HUES64 (cell line): ENCODE measurements around the gene FILIP1.
"Not testable (repeated sequence)": the region's sequence is repeated elsewhere in the genome, so short reads cannot be mapped to it uniquely, and the experiment has no call there.

Experiments
- H3K27ac ChIP-seq: 2 replicates; pipeline ENCODE4 v1.7.0; 2013; ENCODE audit warnings: low read depth, low read length, inconsistent platforms
- H3K27me3 ChIP-seq: 2 replicates; pipeline ENCODE4 v1.6.1; 2013; ENCODE audit warnings: mild to moderate bottlenecking, low read length; ENCODE audit not compliant: insufficient read depth
- H3K36me3 ChIP-seq: 2 replicates; pipeline ENCODE4 v1.6.1; 2013; ENCODE audit warnings: mild to moderate bottlenecking, low read length; ENCODE audit not compliant: insufficient read depth
- H3K4me1 ChIP-seq: 2 replicates; pipeline ENCODE4 v1.6.1; 2013; ENCODE audit warnings: mild to moderate bottlenecking, low read length, moderate library complexity; ENCODE audit not compliant: insufficient read depth
- H3K4me3 ChIP-seq: 2 replicates; pipeline ENCODE4 v1.5.1; 2013; ENCODE audit warnings: mild to moderate bottlenecking, low read length, moderate library complexity
- H3K9ac ChIP-seq: 2 replicates; pipeline ENCODE4 v1.6.1; 2013; ENCODE audit warnings: mild to moderate bottlenecking, low read depth, low read length
- H3K9me3 ChIP-seq: 2 replicates; pipeline ENCODE4 v1.6.1; 2013; ENCODE audit warnings: low read depth, low read length; ENCODE audit not compliant: insufficient read depth
- WGBS: fragments of 150-250, 120-280 bp; methylation state at CpG from one replicate; pipeline ENCODE4 v1.1.7; 2013; ENCODE audit warnings: missing lambda C conversion rate; 5-methylcytosine and 5-hydroxymethylcytosine counted together

The FILIP1 gene

DNA sequence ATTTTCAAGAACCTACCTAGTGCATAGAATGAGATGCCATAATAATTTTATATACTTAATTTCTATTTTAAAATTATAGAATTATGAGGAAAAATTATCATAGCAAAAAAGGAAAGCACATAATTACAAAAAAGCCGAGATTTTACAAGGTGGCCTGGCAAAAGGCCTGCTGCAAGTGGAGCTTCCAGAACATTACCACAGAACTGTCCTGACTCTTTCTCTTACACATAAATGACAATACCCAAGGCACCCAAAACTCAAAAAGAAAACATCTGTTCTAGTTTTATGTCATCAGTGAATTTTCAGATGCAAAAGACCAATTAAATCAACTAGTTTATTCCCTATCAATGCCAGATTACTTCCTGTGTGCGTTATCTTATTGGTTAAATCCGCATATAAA is 74.2 kb downstream of the FILIP1 start:
- no peaks in the 10 kb centered on the region for H3K36me3 ChIP-seq
- no peak overlapping the region for H3K27ac ChIP-seq
- H3K4me3 ChIP-seq, result no peak overlapping the region
- no peaks in the 10 kb centered on the region for H3K27me3 ChIP-seq
- 95% methylated on average over 3 of the region's 3 CpGs for WGBS
- H3K4me1 ChIP-seq, result 0 out of 2 replicates have a peak, but pooled peaks cover 6% of the 10 kb centered on the region
- H3K9me3 ChIP-seq, result no peaks in the 10 kb centered on the region
- no peak overlapping the region for H3K9ac ChIP-seq

DNA sequence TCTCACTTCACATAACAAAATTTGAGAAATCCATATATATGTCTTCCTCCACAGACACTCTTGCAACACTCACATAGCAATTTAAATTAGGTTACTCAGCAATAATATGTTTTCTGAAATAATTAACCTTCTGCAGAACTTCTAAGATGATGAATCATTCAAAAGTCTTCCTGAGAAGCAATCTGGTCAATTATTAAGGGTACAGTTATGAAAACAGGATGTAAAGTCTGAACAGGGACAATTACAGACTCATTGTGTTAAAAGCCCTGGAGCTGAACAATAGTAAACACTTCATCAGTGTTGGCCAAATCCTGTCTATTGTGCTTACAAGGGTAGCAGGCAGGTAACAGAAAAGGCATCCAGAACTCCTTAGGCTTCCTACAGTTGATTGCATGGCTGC is 75.4 kb downstream of the FILIP1 start:
- H3K4me1 ChIP-seq, result 0 out of 2 replicates have a peak, but pooled peaks cover 6% of the 10 kb centered on the region
- no peaks in the 10 kb centered on the region for H3K9me3 ChIP-seq
- H3K36me3 ChIP-seq, result no peaks in the 10 kb centered on the region
- H3K27ac ChIP-seq, result no peak overlapping the region
- no peak overlapping the region for H3K4me3 ChIP-seq
- no peaks in the 10 kb centered on the region for H3K27me3 ChIP-seq
- H3K9ac ChIP-seq, result no peak overlapping the region

DNA sequence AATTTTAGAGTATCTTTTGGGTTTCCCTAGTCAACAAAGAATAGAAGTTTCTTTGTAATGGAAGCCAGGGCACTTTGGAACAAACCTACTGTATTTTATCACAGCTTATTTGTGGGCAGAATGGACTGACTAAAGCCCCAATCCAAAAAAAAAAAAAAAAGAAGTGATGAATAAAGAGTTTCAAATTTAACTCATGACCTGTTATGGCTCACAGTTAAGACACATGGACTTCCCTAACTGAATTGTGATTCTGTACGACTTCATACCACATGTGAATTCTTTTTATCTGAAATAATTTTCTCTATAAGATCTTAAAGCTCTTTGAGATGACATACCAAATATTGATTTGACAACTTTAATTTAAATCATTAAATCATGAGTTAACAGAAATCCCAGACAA is 77.2 kb downstream of the FILIP1 start:
- 0 out of 2 replicates have a peak, but pooled peaks cover 6% of the 10 kb centered on the region for H3K4me1 ChIP-seq
- no peaks in the 10 kb centered on the region for H3K9me3 ChIP-seq
- H3K36me3 ChIP-seq, result no peaks in the 10 kb centered on the region
- no peak overlapping the region for H3K4me3 ChIP-seq
- WGBS, result no CpG with 5 or more reads among the region's 1 CpG
- no peak overlapping the region for H3K9ac ChIP-seq
- no peaks in the 10 kb centered on the region for H3K27me3 ChIP-seq
- no peak overlapping the region for H3K27ac ChIP-seq

DNA sequence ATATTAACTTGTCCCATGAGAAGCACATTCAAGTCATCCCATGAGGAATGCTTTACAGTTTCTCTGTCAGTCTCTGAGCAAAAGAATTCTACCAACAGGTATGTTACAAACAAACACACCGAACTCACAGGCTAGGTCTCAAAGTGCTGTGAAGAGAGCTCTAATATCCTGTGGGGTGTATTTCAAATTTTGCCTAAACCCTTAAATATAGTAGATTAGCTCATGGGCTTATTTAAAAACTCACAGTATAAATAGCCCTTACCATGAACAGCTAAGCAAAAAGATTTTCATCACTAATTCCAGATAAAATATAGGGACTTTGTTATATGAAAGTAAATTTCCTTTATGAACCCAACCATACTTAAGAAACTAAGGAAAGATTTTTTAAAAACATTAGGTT is 77.8 kb downstream of the FILIP1 start:
- H3K4me1 ChIP-seq, result 0 out of 2 replicates have a peak, but pooled peaks cover 6% of the 10 kb centered on the region
- H3K4me3 ChIP-seq, result no peak overlapping the region
- no peaks in the 10 kb centered on the region for H3K36me3 ChIP-seq
- no CpG with 5 or more reads among the region's 1 CpG for WGBS
- no peak overlapping the region for H3K9ac ChIP-seq
- no peak overlapping the region for H3K27ac ChIP-seq
- no peaks in the 10 kb centered on the region for H3K9me3 ChIP-seq
- no peaks in the 10 kb centered on the region for H3K27me3 ChIP-seq

DNA sequence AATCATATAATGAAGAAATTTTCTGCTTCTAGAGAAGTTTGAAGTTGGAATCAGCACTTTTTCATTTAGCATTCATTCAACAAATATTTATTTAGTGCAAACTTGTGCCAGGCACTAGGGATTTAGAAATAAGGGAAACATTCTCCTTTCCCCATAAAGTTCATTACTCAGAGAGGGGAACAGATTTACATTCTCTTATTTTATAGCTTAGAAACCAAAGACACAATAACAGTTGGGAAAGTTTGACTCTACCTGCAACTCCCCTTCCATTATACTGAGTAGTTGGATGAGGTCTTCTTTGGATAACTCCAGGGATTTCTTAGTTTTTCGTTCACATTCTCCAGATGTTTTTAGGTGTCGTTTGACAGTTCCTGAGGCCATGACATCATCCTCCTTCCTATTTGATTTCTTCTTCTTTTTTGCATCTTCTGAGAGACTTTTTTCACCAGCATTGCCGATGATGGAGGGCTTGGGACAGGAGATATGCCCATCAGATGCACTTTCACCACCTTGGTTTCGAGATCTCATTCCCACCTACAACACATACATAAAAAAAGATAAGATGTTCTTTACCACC is 79.1 kb downstream of the FILIP1 start:
- Histone ChIP-seq H3K4me1 (0 out of 2 replicates have a peak, but pooled peaks cover 6% of the 10 kb centered on the region), H3K36me3 (no peaks in the 10 kb centered on the region)

DNA sequence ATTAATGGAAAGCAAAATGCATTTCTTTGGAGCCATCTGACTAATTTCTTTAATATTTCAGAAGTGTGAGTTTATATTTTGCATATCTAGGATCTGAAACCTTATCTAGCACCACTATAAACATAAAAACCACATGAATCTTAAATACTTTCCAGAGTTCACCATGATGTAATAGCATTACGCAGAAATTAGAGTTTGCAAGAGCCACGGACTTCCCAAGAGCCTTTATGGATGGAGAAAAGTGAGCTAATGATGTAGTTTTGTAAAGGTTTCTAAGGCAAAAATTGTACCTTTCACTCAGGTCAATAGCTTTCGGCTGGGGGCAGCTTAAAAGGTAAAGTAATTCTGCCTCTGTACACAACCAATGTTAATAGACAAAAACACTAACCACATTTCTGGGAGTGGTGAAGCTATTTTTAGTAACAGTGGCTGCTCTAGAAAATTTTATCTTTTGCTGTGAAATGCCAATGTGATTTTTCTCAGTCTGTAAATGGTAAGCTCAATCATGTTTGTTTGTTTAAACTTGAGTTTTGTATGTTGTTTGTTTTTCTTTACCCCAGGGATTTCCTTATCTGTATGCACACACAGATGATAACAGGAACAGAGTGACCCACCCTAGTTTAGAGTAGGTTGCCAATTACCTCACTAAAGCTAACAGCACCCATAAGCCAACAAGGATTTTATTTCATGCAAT is 80.5 kb downstream of the FILIP1 start:
- Histone ChIP-seq H3K4me1 (no peaks in the 10 kb centered on the region), H3K9me3 (no peaks in the 10 kb centered on the region), H3K27me3 (no peaks in the 10 kb centered on the region), H3K9ac (no peak overlapping the region), H3K27ac (no peak overlapping the region), H3K4me3 (no peak overlapping the region), H3K36me3 (no peaks in the 10 kb centered on the region)
- 72% methylated on average over 3 of the region's 3 CpGs for WGBS

More for the DNA sequence above, 79.1 kb downstream of the FILIP1 start:
- Histone ChIP-seq H3K4me3 (no peak overlapping the region), H3K9ac (no peak overlapping the region), H3K27me3 (no peaks in the 10 kb centered on the region), H3K9me3 (no peaks in the 10 kb centered on the region), H3K27ac (no peak overlapping the region)
- WGBS, result 94% methylated on average over 4 of the region's 4 CpGs

DNA sequence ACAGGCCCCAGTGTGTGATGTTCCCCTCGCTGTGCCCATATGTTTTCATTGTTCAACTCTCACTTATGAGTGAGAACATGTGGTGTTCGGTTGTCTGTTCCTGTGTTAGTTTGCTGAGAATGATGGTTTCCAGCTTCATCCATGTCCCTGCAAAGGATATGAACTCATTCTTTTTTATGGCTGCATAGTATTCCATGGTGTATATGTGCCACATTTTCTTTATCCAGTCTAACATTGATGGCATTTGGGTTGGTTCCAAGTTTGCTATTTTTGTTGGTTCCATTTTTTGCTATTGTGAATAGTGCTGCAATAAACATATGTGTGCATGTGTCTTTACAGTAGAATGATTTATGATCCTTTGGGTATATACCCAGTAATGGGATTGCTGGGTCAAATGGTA is 83.0 kb downstream of the FILIP1 start:
- 100% methylated on average over 1 of the region's 2 CpGs for WGBS
- not testable (repeated sequence) for H3K4me3 ChIP-seq, H3K27ac ChIP-seq, H3K36me3 ChIP-seq, H3K9ac ChIP-seq, H3K4me1 ChIP-seq, H3K27me3 ChIP-seq, H3K9me3 ChIP-seq

DNA sequence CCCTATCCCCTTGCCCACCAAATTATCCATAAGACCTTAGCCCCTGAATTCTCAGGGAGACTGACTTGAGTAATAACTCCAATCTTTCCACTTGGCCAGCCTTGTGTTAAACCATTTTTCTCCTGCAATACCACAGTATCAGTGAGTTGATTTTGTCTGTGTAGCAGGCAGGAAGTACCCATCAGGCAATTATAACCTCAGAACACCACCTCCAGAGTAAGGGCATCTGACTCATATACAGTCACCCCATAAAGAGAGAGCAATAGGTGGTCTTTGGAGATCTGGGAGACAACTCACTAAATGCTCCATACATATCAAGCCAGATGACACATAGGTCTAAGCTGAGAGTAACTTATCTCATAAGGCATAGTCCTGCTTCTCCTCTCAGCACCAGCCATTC is 83.7 kb downstream of the FILIP1 start:
- Histone ChIP-seq H3K36me3 (no peaks in the 10 kb centered on the region), H3K9ac (no peak overlapping the region), H3K27me3 (no peaks in the 10 kb centered on the region), H3K4me1 (no peaks in the 10 kb centered on the region), H3K27ac (no peak overlapping the region), H3K4me3 (no peak overlapping the region), H3K9me3 (no peaks in the 10 kb centered on the region)

DNA sequence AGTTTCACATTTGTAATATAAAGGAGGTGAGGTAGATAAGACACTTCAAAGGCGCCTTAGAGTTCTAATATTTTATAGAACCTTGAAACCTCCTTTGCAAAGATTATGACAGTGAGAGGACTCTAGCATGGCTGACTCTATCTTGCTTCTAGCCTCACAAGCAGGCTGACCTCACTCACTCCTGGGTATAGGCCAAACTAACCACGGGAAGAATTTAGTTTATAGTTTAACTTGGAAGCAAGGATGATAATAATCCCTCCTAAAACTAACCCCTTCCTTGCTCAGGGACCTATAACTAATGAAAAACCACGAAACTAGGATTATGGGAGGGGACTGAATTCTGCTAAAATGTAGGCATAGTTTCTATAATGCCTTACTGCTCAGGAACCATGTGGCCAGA is 84.3 kb downstream of the FILIP1 start:
- H3K9me3 ChIP-seq, result no peaks in the 10 kb centered on the region
- H3K4me3 ChIP-seq, result no peak overlapping the region
- H3K36me3 ChIP-seq, result no peaks in the 10 kb centered on the region
- no peak overlapping the region for H3K27ac ChIP-seq
- H3K4me1 ChIP-seq, result no peaks in the 10 kb centered on the region
- 79% methylated on average over 2 of the region's 3 CpGs for WGBS
- H3K27me3 ChIP-seq, result no peaks in the 10 kb centered on the region
- H3K9ac ChIP-seq, result no peak overlapping the region

DNA sequence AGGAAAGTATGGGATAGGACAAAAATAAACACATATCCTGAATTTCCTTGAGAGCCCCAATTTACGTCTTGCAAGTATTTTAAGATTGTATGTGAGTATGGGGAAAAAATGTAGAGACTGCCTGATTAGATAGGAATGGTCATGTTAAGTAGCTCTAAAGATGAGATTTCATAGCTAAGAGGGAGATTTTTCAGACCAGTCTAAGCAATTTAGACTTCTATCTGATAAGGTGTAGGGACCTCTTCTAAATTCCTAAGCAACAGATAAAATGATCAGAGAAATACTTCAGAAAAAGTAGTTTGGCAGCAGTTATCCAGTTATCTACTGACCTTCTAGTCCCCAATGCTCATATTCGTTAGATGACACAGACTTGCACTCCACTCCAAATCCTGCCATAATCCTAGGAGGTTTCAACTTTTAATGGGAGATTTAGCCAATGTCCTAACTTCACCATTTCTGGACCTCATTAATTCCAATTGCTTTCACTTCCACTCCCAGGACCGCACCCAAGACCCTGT is 90.0 kb downstream of the FILIP1 start:
- Histone ChIP-seq H3K27me3 (no peaks in the 10 kb centered on the region), H3K9me3 (no peaks in the 10 kb centered on the region), H3K9ac (no peak overlapping the region), H3K4me3 (no peak overlapping the region), H3K36me3 (no peaks in the 10 kb centered on the region), H3K27ac (no peak overlapping the region), H3K4me1 (peaks cover 5% of the 10 kb centered on the region; the same call in 1 of the 2 replicates)
- WGBS, result 97% methylated on average over 3 of the region's 3 CpGs

DNA sequence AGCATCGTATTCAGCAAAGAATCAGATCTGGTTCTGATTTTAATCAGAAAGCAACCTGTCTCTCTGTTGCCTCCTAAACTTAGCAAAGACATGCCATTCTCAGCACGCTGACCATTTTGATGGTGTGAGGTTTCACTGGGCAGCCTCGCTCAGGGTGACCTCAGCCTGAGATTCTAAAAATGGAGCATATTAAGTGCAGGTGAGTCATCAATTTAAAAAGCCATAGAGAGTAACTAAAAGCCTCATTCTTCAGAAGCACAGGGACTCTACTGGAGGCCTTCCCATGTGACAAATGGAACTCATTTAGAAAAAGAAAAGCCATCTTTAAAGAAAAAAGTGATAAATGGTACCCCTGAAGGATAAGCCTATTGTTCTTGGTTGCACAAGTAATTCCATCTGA is 91.3 kb downstream of the FILIP1 start:
- peaks cover 5% of the 10 kb centered on the region; the same call in 1 of the 2 replicates for H3K4me1 ChIP-seq
- no peak overlapping the region for H3K4me3 ChIP-seq
- no peaks in the 10 kb centered on the region for H3K27me3 ChIP-seq
- H3K9ac ChIP-seq, result no peak overlapping the region
- no peaks in the 10 kb centered on the region for H3K36me3 ChIP-seq
- H3K27ac ChIP-seq, result no peak overlapping the region
- no peaks in the 10 kb centered on the region for H3K9me3 ChIP-seq
- 85% methylated on average over 3 of the region's 3 CpGs for WGBS
